ENCODE data around the gene ZNF317. TPM values are rescaled to one million over a fixed set of nuclear protein-coding genes. Genes with fewer than 3 reads are reported as not detected.

The ZNF317 gene
- total and polyA plus RNA-seq, 11 donors, result 8.4 to 21.6 (median 13.5) TPM

GRCh38 chr19:9132422-9132821 lies 7.8 kb upstream of the ZNF317 start:
- Histone ChIP-seq H3K4me3 (no peak overlapping the region), H3K36me3 (no peaks in the 10 kb centered on the region), H3K27ac (no peak overlapping the region), H3K9me3 (no peaks in the 10 kb centered on the region), H3K27me3 (peaks cover 0 to 23% (median 6%) of the 10 kb centered on the region in 9 donors), H3K4me1 (peaks cover 0 to 6% (median 0%) of the 10 kb centered on the region in 12 donors)
- DNase-seq (no peak), ATAC-seq (no peak)
- intact Hi-C loops (cut with DNase I), result loop anchor here in 3 of 10 donors (10.0 kb wide), 2 partner anchors 302 to 662 kb away; partner anchors contain the start of gene ZNF266 (in 1 of the 3)
- TF ChIP-seq, protein P1, sequence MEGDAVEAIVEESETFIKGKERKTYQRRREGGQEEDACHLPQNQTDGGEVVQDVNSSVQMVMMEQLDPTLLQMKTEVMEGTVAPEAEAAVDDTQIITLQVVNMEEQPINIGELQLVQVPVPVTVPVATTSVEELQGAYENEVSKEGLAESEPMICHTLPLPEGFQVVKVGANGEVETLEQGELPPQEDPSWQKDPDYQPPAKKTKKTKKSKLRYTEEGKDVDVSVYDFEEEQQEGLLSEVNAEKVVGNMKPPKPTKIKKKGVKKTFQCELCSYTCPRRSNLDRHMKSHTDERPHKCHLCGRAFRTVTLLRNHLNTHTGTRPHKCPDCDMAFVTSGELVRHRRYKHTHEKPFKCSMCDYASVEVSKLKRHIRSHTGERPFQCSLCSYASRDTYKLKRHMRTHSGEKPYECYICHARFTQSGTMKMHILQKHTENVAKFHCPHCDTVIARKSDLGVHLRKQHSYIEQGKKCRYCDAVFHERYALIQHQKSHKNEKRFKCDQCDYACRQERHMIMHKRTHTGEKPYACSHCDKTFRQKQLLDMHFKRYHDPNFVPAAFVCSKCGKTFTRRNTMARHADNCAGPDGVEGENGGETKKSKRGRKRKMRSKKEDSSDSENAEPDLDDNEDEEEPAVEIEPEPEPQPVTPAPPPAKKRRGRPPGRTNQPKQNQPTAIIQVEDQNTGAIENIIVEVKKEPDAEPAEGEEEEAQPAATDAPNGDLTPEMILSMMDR (IDR thresholded peaks at IDR 0.05), result no peak
- no peak for TF ChIP-seq POLR2A (IDR thresholded peaks at IDR 0.05)
- WGBS, 4 donors, result 53 to 62% (median 58%) methylated on average over 5 of the region's 5 CpGs

DNA sequence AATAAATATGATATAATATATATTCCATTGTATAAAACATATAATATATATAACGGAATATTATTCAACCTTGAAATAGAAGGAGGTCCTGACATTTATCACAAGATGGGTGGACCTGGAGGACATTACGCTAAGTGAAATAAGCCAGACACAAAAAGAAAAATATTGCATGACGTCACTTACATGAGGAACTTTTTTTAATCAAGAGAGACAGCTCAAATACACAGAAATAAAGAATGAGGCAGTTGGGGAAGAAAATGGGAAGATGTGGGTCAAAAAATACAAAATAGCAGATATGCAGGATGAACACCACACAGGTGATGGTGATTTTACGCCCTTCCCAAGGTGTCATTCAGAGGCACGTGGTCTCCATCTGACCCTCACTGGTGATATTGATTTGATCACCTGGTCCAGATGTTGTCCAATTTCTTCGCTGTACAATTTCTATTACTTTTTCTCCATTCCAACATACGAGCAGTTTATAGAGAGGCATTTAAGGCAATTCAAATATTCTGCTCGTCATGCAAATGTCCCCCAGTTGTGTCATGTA lies 513 bp upstream of the ZNF317 start:
- Histone ChIP-seq H3K4me1 (peaks cover 0 to 27% (median 15%) of the 10 kb centered on the region in 12 donors), H3K4me3 (peak overlapping the region; percentile 62 to 96 (median 80)), H3K9me3 (peaks cover 0 to 9% (median 4%) of the 10 kb centered on the region in 12 donors), H3K27me3 (peaks cover 0 to 3% (median 0%) of the 10 kb centered on the region in 9 donors), H3K36me3 (peaks cover 0 to 3% (median 0%) of the 10 kb centered on the region in 9 donors), H3K27ac (peak overlapping the region in 10 of 12 donors; percentile 69 to 94 (median 84))
- 25 to 29% (median 29%) methylated on average over 8 of the region's 8 CpGs for WGBS, 4 donors
- ATAC-seq (peak in 2 of 4 donors; percentile 5 to 22), DNase-seq (no peak)
- TF ChIP-seq, protein P1 (IDR thresholded peaks at IDR 0.05), result no peak
- no peak for TF ChIP-seq POLR2A (IDR thresholded peaks at IDR 0.05)
- intact Hi-C loops (cut with DNase I), result loop anchor here in 6 of 10 donors (5.0 to 10.0 kb wide), 5 partner anchors 165 to 658 kb away; partner anchors contain the start of genes ZNF121 (in 1 of the 6), ZNF266 (in 1 of the 6) and ZNF699 (in 1 of the 6)

DNA sequence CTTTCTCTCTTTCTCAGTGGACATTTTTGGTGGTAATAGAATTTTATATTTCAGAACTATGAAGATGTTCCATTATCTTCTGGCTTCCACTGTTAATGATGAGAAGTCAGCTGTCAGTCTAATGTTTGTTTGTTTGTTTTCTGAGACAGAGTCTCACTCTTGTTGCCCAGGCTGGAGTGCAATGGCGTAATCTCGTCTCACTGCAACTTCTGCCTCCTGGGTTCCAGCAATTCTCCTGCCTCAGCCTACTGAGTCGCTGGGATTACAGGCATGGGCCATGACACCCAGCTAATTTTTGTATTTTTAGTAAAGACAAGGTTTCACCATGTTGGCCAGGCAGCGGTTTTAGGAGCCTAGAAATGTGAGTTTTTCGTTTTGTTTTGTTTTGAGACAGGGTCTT lies 4.7 kb downstream of the ZNF317 start:
- Histone ChIP-seq H3K36me3 (peaks cover 0 to 20% (median 0%) of the 10 kb centered on the region in 9 donors), H3K9me3 (peaks cover 0 to 30% (median 14%) of the 10 kb centered on the region in 12 donors), H3K27ac (no peak overlapping the region), H3K4me3 (no peak overlapping the region), H3K4me1 (peaks cover 0 to 23% (median 16%) of the 10 kb centered on the region in 12 donors), H3K27me3 (no peaks in the 10 kb centered on the region)
- DNase-seq, result no peak
- WGBS, 4 donors, result 97 to 98% (median 98%) methylated on average over 5 of the region's 5 CpGs
- intact Hi-C loops (cut with DNase I), result loop anchor here in 2 of 10 donors (5.0 to 10.0 kb wide), 3 partner anchors 160 to 650 kb away; partner anchors contain the start of genes ZNF121 (in 1 of the 2) and ZNF699 (in 1 of the 2)
- no peak for TF ChIP-seq POLR2A (IDR thresholded peaks at IDR 0.05)
- TF ChIP-seq, protein P1 (IDR thresholded peaks at IDR 0.05), result no peak
- ATAC-seq, result no peak

GRCh38 chr19:9146882-9147281 lies 6.7 kb downstream of the ZNF317 start:
- H3K4me1 ChIP-seq, result peaks cover 0 to 14% (median 5%) of the 10 kb centered on the region in 12 donors
- no peaks in the 10 kb centered on the region for H3K27me3 ChIP-seq
- intact Hi-C loops (cut with DNase I), result loop anchor here in 2 of 10 donors (10.0 kb wide), 2 partner anchors 158 to 648 kb away; partner anchors contain the start of gene ZNF699 (in 1 of the 2)
- no peak overlapping the region for H3K4me3 ChIP-seq
- peaks cover 0 to 20% (median 0%) of the 10 kb centered on the region in 9 donors for H3K36me3 ChIP-seq
- 61 to 63% (median 62%) methylated on average over 1 of the region's 1 CpG for WGBS, 4 donors
- DNase-seq (no peak), ATAC-seq (peak in 2 of 4 donors; percentile 68 to 71)
- H3K27ac ChIP-seq, result no peak overlapping the region
- peaks cover 0 to 32% (median 14%) of the 10 kb centered on the region in 12 donors for H3K9me3 ChIP-seq
- no peak for TF ChIP-seq POLR2A (IDR thresholded peaks at IDR 0.05)
- TF ChIP-seq, protein P1 (IDR thresholded peaks at IDR 0.05), result no peak
